Activated CD4-positive, alpha-beta T cell treated with anti-CD3 and anti-CD28 coated beads, Interleukin-2, amount 10 ng/mL, durations not matched to agents 7 days and 5 days (primary cell): ENCODE results near the gene GPR135. TPM values are rescaled to one million over a fixed set of nuclear protein-coding genes. Genes with fewer than 3 reads are reported as not detected.

ENCODE experiments used
- CTCF ChIA-PET: fragments of 350-600 bp; sonication (Branson Sonifier 250); formaldehyde crosslinking; loops from one replicate; lab custom pipeline; 2021; ENCODE audit warnings: antibody characterized with exemption; lab: Charles Lee
- POLR2A ChIA-PET: fragments of 350-600 bp; sonication (Branson Sonifier 250); formaldehyde crosslinking; loops from one replicate; lab custom pipeline; 2021; ENCODE audit warnings: antibody characterized with exemption; lab: Charles Lee
- DNase-seq: peaks from one replicate; pipeline ENCODE4 v3.0.0-alpha.2; 2020
- H3K27ac Mint-ChIP-seq: one replicate; pipeline ENCODE4 v1.8.0; 2021; ENCODE audit warnings: mild to moderate bottlenecking, moderate library complexity, mixed read lengths
- H3K27me3 Mint-ChIP-seq: one replicate; pipeline ENCODE4 v1.8.0; 2021; ENCODE audit warnings: mixed read lengths
- H3K36me3 Mint-ChIP-seq: one replicate; pipeline ENCODE4 v1.8.0; 2021; ENCODE audit warnings: low read depth, mixed read lengths
- H3K4me1 Mint-ChIP-seq: one replicate; pipeline ENCODE4 v1.8.0; 2021; ENCODE audit warnings: mixed read lengths
- H3K4me3 Mint-ChIP-seq: one replicate; pipeline ENCODE4 v1.8.0; 2021; ENCODE audit warnings: mild to moderate bottlenecking, moderate library complexity, mixed read lengths
- H3K9me3 Mint-ChIP-seq: one replicate; pipeline ENCODE4 v1.8.0; 2021; ENCODE audit warnings: mixed read lengths
- total RNA-seq, 2 experiments: library from RNA; stranded (reverse); gene quantifications; one replicate each; pipeline ENCODE4 v1.2.3, GENCODE V29; 2021

GPR135 gene, protein sequence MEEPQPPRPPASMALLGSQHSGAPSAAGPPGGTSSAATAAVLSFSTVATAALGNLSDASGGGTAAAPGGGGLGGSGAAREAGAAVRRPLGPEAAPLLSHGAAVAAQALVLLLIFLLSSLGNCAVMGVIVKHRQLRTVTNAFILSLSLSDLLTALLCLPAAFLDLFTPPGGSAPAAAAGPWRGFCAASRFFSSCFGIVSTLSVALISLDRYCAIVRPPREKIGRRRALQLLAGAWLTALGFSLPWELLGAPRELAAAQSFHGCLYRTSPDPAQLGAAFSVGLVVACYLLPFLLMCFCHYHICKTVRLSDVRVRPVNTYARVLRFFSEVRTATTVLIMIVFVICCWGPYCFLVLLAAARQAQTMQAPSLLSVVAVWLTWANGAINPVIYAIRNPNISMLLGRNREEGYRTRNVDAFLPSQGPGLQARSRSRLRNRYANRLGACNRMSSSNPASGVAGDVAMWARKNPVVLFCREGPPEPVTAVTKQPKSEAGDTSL
- 1 to 10 TPM; 1.5 to 1.6 TPM for total RNA-seq

DNA sequence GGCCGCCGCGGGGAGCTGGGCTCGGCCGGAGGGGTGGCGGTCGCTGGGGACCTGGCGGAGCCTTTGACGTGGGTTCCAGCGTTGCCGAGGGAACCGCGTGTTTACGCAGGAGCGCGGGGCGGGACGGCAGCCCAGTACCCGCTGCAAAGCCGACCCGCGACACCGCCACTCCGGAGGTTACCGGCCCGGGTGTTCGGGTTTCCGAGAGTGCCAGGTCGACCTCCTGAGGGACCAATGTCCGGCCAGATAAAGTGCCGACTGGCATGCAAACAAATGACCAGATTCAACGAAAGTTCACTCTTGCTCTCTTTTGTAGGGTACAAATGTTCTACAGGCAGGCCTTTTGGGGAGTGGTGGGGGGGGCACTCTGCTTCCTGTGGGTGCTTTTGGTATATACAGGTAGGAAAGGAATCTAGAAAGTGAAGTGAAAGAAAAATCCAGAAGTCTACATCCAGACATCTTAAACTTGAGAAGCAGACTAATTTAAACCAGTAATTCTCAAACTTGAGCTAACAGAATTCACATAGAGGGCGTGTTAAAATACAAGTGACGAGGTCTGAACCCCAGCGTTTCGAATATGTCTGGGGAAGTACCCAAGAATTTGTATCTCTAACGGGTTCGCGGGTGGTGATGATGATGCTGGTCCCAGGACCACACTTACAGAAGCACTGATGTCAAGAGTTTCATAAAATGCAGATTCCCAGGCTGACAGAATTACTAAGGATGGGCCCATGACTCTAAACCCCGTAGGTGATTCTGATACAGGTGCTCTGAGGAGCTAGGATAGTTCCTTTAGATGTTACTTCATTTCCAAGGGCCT is at the start of gene GPR135:
TSS of gene GPR135 (minus strand) at position 65 of the 820 bp plus-strand sequence. CDS start 154 bp downstream, outside the sequence.
- peaks cover 2% of the 10 kb centered on the region for H3K36me3 Mint-ChIP-seq
- ChIA-PET CTCF (interaction anchor here (1.4 to 4.4 kb wide), 2 partner anchors 9 to 12 kb away, joined by 3 to 12 read pairs; no protein-coding TSS in a partner anchor), POLR2A (no interaction called here)
- H3K9me3 Mint-ChIP-seq, result no peaks in the 10 kb centered on the region
- no peak for DNase-seq
- peak within 1 kb of the TSS; percentile 76 for H3K4me3 Mint-ChIP-seq
- peak within 1 kb of the TSS; percentile 34 for H3K27ac Mint-ChIP-seq
- peaks cover 4% of the 10 kb centered on the region for H3K27me3 Mint-ChIP-seq
- peaks cover 12% of the 10 kb centered on the region for H3K4me1 Mint-ChIP-seq

GRCh38 chr14:59511916-59512575 is 46.9 kb upstream of the GPR135 start:
- CTCF ChIA-PET, result no interaction called here
- Mint-ChIP-seq H3K4me1 (no peaks in the 10 kb centered on the region), H3K9me3 (no peaks in the 10 kb centered on the region), H3K4me3 (no peak overlapping the region), H3K27me3 (peaks cover 19% of the 10 kb centered on the region), H3K27ac (no peak overlapping the region), H3K36me3 (no peaks in the 10 kb centered on the region)
- DNase-seq, result no peak
- POLR2A ChIA-PET, result no interaction called here

- H3K27ac Mint-ChIP-seq, result no peak overlapping the region
- H3K27me3 Mint-ChIP-seq, result peaks cover 13% of the 10 kb centered on the region
- H3K36me3 Mint-ChIP-seq, result no peaks in the 10 kb centered on the region
- no peak for DNase-seq
- no peak overlapping the region for H3K4me3 Mint-ChIP-seq
- H3K4me1 Mint-ChIP-seq, result no peaks in the 10 kb centered on the region
- ChIA-PET POLR2A (no interaction called here), CTCF (no interaction called here)
- no peaks in the 10 kb centered on the region for H3K9me3 Mint-ChIP-seq
These were observed 45.8 kb upstream of the GPR135 start for GRCh38 chr14:59510966-59511365.

DNA sequence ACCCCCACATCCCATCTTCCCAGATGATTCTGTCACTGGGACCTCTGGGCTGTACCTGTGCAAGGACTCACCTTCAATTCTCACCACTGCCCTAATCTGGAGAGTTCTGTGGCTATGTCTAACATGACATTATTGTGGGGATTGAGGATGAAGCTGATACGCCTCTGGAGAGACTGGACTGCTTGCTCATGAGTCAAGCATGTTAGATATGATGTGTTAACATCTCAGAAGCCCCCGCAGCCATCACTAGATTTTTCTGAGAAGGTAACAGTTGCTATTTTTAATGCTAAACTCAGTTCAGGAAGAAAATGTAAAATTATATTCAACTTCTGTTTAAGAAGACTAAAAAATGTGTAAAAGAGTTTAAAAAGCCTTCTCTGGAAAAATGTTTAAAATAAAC is 44.8 kb upstream of the GPR135 start:
- H3K27ac Mint-ChIP-seq, result no peak overlapping the region
- H3K36me3 Mint-ChIP-seq, result no peaks in the 10 kb centered on the region
- peaks cover 8% of the 10 kb centered on the region for H3K27me3 Mint-ChIP-seq
- H3K4me1 Mint-ChIP-seq, result peaks cover 2% of the 10 kb centered on the region
- CTCF ChIA-PET, result interaction anchor here (0.6 to 1.0 kb wide), 2 partner anchors 54 to 67 kb away, joined by 3 to 4 read pairs; partner anchors contain the start of gene CCDC175
- H3K4me3 Mint-ChIP-seq, result no peak overlapping the region
- no peak for DNase-seq
- POLR2A ChIA-PET, result no interaction called here
- H3K9me3 Mint-ChIP-seq, result no peaks in the 10 kb centered on the region

DNA sequence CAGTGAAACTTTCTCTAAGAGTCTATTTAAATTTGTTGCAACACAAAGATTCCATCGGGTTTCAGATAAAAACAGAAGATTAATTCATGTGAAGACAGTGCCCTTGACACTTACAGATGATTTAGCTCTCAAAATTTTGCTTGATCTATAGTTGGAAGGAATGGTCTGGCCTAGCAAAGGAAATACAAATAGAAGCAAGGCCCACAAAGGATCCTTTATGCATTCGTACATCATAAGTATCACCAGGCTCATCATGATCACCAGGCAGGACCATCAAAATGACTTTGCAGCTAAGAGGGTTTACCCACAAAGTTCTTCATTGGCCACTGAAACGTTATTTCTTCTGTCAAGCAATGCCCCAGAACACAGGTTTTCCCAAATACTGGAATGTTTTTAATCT is 43.9 kb upstream of the GPR135 start:
- Mint-ChIP-seq H3K4me1 (peaks cover 8% of the 10 kb centered on the region), H3K27ac (no peak overlapping the region), H3K9me3 (no peaks in the 10 kb centered on the region), H3K36me3 (peaks cover 2% of the 10 kb centered on the region), H3K4me3 (no peak overlapping the region), H3K27me3 (peaks cover 8% of the 10 kb centered on the region)
- ChIA-PET CTCF (interaction anchor here (1.0 kb wide), 1 partner anchor 68 kb away, joined by 4 read pairs; the partner anchor contains the start of gene CCDC175), POLR2A (no interaction called here)
- no peak for DNase-seq

GRCh38 chr14:59507752-59508103 is 42.5 kb upstream of the GPR135 start:
- Mint-ChIP-seq H3K4me3 (no peak overlapping the region), H3K9me3 (no peaks in the 10 kb centered on the region)
- CTCF ChIA-PET, result interaction anchor here (1.1 to 1.4 kb wide), 2 partner anchors 28 to 70 kb away, joined by 4 to 11 read pairs; partner anchors contain the start of gene CCDC175

GRCh38 chr14:59507063-59507751 is 42.0 kb upstream of the GPR135 start:
- Mint-ChIP-seq H3K9me3 (no peaks in the 10 kb centered on the region), H3K27me3 (peaks cover 8% of the 10 kb centered on the region), H3K36me3 (peaks cover 7% of the 10 kb centered on the region), H3K4me3 (no peak overlapping the region), H3K4me1 (peaks cover 8% of the 10 kb centered on the region), H3K27ac (no peak overlapping the region)
- peak; percentile 63 for DNase-seq
- ChIA-PET CTCF (interaction anchor here (1.1 to 1.4 kb wide), 3 partner anchors 27 to 361 kb away, joined by 4 to 11 read pairs (median 5); partner anchors contain the start of gene CCDC175), POLR2A (no interaction called here)

More at GRCh38 chr14:59507752-59508103, 42.5 kb upstream of the GPR135 start:
- peaks cover 8% of the 10 kb centered on the region for H3K27me3 Mint-ChIP-seq
- H3K4me1 Mint-ChIP-seq, result peaks cover 8% of the 10 kb centered on the region
- DNase-seq, result no peak
- H3K36me3 Mint-ChIP-seq, result peaks cover 4% of the 10 kb centered on the region
- POLR2A ChIA-PET, result no interaction called here
- no peak overlapping the region for H3K27ac Mint-ChIP-seq

GRCh38 chr14:59503256-59503655 is 38.1 kb upstream of the GPR135 start:
- Mint-ChIP-seq H3K4me3 (no peak overlapping the region), H3K27me3 (no peaks in the 10 kb centered on the region), H3K9me3 (no peaks in the 10 kb centered on the region), H3K27ac (no peak overlapping the region), H3K4me1 (peaks cover 8% of the 10 kb centered on the region), H3K36me3 (peaks cover 18% of the 10 kb centered on the region)
- ChIA-PET CTCF (interaction anchor here (0.8 to 1.1 kb wide), 2 partner anchors 19 to 79 kb away, joined by 3 to 4 read pairs; partner anchors contain the start of genes JKAMP and L3HYPDH), POLR2A (no interaction called here)
- DNase-seq, result no peak

GRCh38 chr14:59500732-59501131 is 35.6 kb upstream of the GPR135 start:
- Mint-ChIP-seq H3K27me3 (no peaks in the 10 kb centered on the region), H3K36me3 (peaks cover 27% of the 10 kb centered on the region), H3K4me3 (no peak overlapping the region), H3K4me1 (peaks cover 8% of the 10 kb centered on the region), H3K27ac (no peak overlapping the region), H3K9me3 (no peaks in the 10 kb centered on the region)
- POLR2A ChIA-PET, result no interaction called here
- CTCF ChIA-PET, result no interaction called here
- no peak for DNase-seq

DNA sequence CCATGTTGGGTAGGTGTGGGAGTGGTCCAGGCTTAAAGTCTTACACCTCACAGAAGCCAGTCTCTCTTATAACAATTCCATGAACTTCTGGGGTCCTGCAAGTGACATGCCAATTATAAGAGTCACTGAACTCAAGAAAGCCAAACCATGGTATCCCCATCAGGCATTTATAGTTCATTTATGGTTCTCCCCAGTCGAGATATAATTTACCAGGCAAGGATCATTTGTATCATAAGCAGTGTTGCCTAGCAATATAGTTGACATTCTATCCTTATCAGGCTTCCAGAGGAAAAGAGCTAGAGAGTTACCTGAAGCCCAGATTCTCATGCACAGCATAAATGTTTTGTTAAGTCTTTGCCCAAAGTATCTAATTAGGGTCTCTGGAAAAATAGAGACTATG is 27.2 kb upstream of the GPR135 start:
- H3K9me3 Mint-ChIP-seq, result no peaks in the 10 kb centered on the region
- H3K4me3 Mint-ChIP-seq, result no peak overlapping the region
- H3K27me3 Mint-ChIP-seq, result no peaks in the 10 kb centered on the region
- peaks cover 62% of the 10 kb centered on the region for H3K36me3 Mint-ChIP-seq
- no peak overlapping the region for H3K27ac Mint-ChIP-seq
- ChIA-PET POLR2A (interaction anchor here (0.7 kb wide), 1 partner anchor 789 kb away, joined by 5 read pairs; no protein-coding TSS in a partner anchor), CTCF (no interaction called here)
- peaks cover 32% of the 10 kb centered on the region for H3K4me1 Mint-ChIP-seq
- DNase-seq, result no peak

DNA sequence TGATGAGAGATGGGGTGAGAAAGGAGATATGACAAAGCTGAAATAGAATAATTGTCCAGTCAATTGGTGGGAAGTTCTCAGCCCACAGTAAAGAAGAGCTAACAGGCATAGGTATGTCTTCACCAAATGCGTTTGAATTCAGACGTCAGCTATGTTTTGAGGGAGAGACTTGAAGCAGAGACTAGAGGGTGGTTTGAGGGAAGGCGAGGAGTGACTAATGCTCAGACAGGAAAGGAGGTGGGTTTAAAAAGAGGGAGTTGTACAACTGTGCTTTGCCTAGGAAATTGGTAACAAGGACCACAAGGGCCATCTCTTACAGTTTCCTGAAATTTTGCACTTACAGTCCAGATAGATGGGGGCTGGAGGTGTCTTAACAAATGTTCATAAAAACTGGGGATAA is 25.6 kb upstream of the GPR135 start:
- POLR2A ChIA-PET, result no interaction called here
- Mint-ChIP-seq H3K4me3 (no peak overlapping the region), H3K27me3 (no peaks in the 10 kb centered on the region), H3K4me1 (peaks cover 41% of the 10 kb centered on the region), H3K27ac (no peak overlapping the region), H3K9me3 (no peaks in the 10 kb centered on the region), H3K36me3 (peaks cover 57% of the 10 kb centered on the region)
- no peak for DNase-seq
- CTCF ChIA-PET, result no interaction called here
